Upper lobe of left lung (tissue), 6 donors: ENCODE results near the gene SPACA7. TPM values are rescaled to one million over a fixed set of nuclear protein-coding genes. Genes with fewer than 3 reads are reported as not detected.

ENCODE experiments used
- ATAC-seq, 2 donors: fragments of 200-7000 bp; cut with Tn5 transposase; one replicate each; pipeline ENCODE4 v1.9.1; 2022; ENCODE audit warnings: mild to moderate bottlenecking in 2 of 2, moderate library complexity in 2 of 2; ENCODE audit not compliant: low FRiP score in 2 of 2
- DNase-seq, 2 donors: peaks; one replicate each; pipeline ENCODE4 v3.0.0-alpha.2; 2019 to 2020
- H3K27ac ChIP-seq, 4 donors: fragments of 200-600 bp; sonication (generic); one replicate each; pipeline ENCODE4 v1.5.1; 2016 to 2019
- H3K27me3 ChIP-seq, 4 donors: fragments of 200-600 bp; sonication (generic); one replicate each; pipeline ENCODE4 v1.5.1; 2017 to 2019
- H3K36me3 ChIP-seq, 4 donors: fragments of 200-600 bp; sonication (generic); one replicate each; pipeline ENCODE4 v1.5.1; 2016 to 2019
- H3K4me1 ChIP-seq, 4 donors: fragments of 200-600 bp; sonication (generic); one replicate each; pipeline ENCODE4 v1.5.1; 2018 to 2019
- H3K4me3 ChIP-seq, 4 donors: fragments of 200-600 bp; sonication (generic); one replicate each; pipeline ENCODE4 v1.5.1; 2017 to 2019; ENCODE audit warnings: mild to moderate bottlenecking in 2 of 4, moderate library complexity in 1 of 4
- H3K9me3 ChIP-seq, 4 donors: fragments of 200-600 bp; sonication (generic); one replicate each; pipeline ENCODE4 v1.5.1; 2018 to 2019
- CTCF ChIP-seq, 6 experiments: fragments of 450-650 bp in 4 of 6; fragments of 200-600 bp in 2 of 6; sonication (generic) in 2 of 6; IDR thresholded peaks; one replicate each; pipeline ENCODE4 v1.5.1; 2016 to 2019; ENCODE audit warnings: antibody characterized with exemption in 6 of 6
- EP300 ChIP-seq, 4 donors: sonication (generic); formaldehyde crosslinking; IDR thresholded peaks; one replicate each; pipeline ENCODE4 v1.5.1; 2017; ENCODE audit warnings: antibody characterized with exemption in 4 of 4, control low read depth in 2 of 4
- POLR2A ChIP-seq, 4 donors: fragments of 450-650 bp; IDR thresholded peaks; one replicate each; pipeline ENCODE4 v1.5.1; 2016 to 2017; ENCODE audit warnings: antibody characterized with exemption in 4 of 4, mild to moderate bottlenecking in 2 of 4
- POLR2AphosphoS5 ChIP-seq, 2 donors: sonication (generic); formaldehyde crosslinking; IDR thresholded peaks; one replicate each; pipeline ENCODE4 v1.5.1; 2017; ENCODE audit warnings: antibody characterized with exemption in 2 of 2
- WGBS, 2 donors: methylation state at CpG; one replicate each; pipeline ENCODE4 v1.1.5; 2017 to 2018; 5-methylcytosine and 5-hydroxymethylcytosine counted together
- total RNA-seq, 6 donors: library from RNA; depleted of rRNA in 4 of 6; stranded (reverse); fragments of >200 nt in 4 of 6; gene quantifications; one replicate each; pipeline versions ENCODE4 v1.1.0 to v1.2.1, GENCODE V29; 2016 to 2021
- donor health status: DM: no; HTN: no; CAD: no; lungs with moderate emphysema.
- donor health status: DM: no; HTN: yes; CAD: no; lungs with severe emphysema.

The SPACA7 gene
- total RNA-seq, 6 donors from 2014 or later, result not detected

- H3K27me3 ChIP-seq, result peaks cover 0 to 8% (median 2%) of the 10 kb centered on the region in 4 donors
- peak in 1 of 2 donors; percentile 6 for ATAC-seq
- 70 to 77% methylated on average over 14 to 30 of the region's 50 CpGs for WGBS, 2 donors
Measured at GRCh38 chr13:112342841-112343361, 33.3 kb upstream of the SPACA7 start.

GRCh38 chr13:112343591-112343990 lies 32.6 kb upstream of the SPACA7 start:
- H3K27me3 ChIP-seq, result peaks cover 0 to 8% (median 3%) of the 10 kb centered on the region in 4 donors
- peaks cover 0 to 4% (median 0%) of the 10 kb centered on the region in 4 donors for H3K4me1 ChIP-seq
- H3K27ac ChIP-seq, result no peak overlapping the region
- H3K36me3 ChIP-seq, result no peaks in the 10 kb centered on the region
- no peak overlapping the region for H3K4me3 ChIP-seq
- ATAC-seq (no peak), DNase-seq (peak in 1 of 2 donors; percentile 57)
- 75 to 83% methylated on average over 15 to 25 of the region's 25 CpGs for WGBS, 2 donors
- H3K9me3 ChIP-seq, result no peaks in the 10 kb centered on the region
- TF ChIP-seq EP300 (IDR thresholded peaks at IDR 0.05), result no peak
- no peak for TF ChIP-seq CTCF (IDR thresholded peaks at IDR 0.05)
- no peak for TF ChIP-seq POLR2A (IDR thresholded peaks at IDR 0.05)
- TF ChIP-seq POLR2AphosphoS5 (IDR thresholded peaks at IDR 0.05), result no peak

More at GRCh38 chr13:112342841-112343361, 33.3 kb upstream of the SPACA7 start:
- no peak overlapping the region for H3K4me3 ChIP-seq
- TF ChIP-seq POLR2A (IDR thresholded peaks at IDR 0.05), result no peak
- TF ChIP-seq CTCF (IDR thresholded peaks at IDR 0.05), result no peak
- no peak for TF ChIP-seq EP300 (IDR thresholded peaks at IDR 0.05)
- peaks cover 0 to 4% (median 0%) of the 10 kb centered on the region in 4 donors for H3K4me1 ChIP-seq
- H3K36me3 ChIP-seq, result no peaks in the 10 kb centered on the region
- H3K27ac ChIP-seq, result no peak overlapping the region
- peaks cover 0 to under 1% (median 0%) of the 10 kb centered on the region in 4 donors for H3K9me3 ChIP-seq
- peak in 1 of 2 donors; percentile 76 for DNase-seq

GRCh38 chr13:112345826-112346172 lies 30.4 kb upstream of the SPACA7 start:
- H3K27ac ChIP-seq, result no peak overlapping the region
- no peak for ATAC-seq
- 54 to 63% methylated on average over 7 of the region's 7 CpGs for WGBS, 2 donors
- no peaks in the 10 kb centered on the region for H3K36me3 ChIP-seq
- TF ChIP-seq POLR2AphosphoS5 (IDR thresholded peaks at IDR 0.05), result no peak
- TF ChIP-seq CTCF (IDR thresholded peaks at IDR 0.05), result no peak
- H3K9me3 ChIP-seq, result no peaks in the 10 kb centered on the region
- DNase-seq, result peak in 1 of 2 donors; percentile 50
- H3K4me1 ChIP-seq, result peaks cover 0 to 4% (median 0%) of the 10 kb centered on the region in 4 donors
- H3K4me3 ChIP-seq, result no peak overlapping the region
- H3K27me3 ChIP-seq, result peaks cover 0 to 8% (median 3%) of the 10 kb centered on the region in 4 donors

- peaks cover 0 to 8% (median 3%) of the 10 kb centered on the region in 4 donors for H3K27me3 ChIP-seq
- H3K4me3 ChIP-seq, result no peak overlapping the region
- H3K36me3 ChIP-seq, result no peaks in the 10 kb centered on the region
- no peak for TF ChIP-seq EP300 (IDR thresholded peaks at IDR 0.05)
- TF ChIP-seq POLR2AphosphoS5 (IDR thresholded peaks at IDR 0.05), result no peak
- TF ChIP-seq POLR2A (IDR thresholded peaks at IDR 0.05), result no peak
- no peak for TF ChIP-seq CTCF (IDR thresholded peaks at IDR 0.05)
- no peak overlapping the region for H3K27ac ChIP-seq
- WGBS, 2 donors, result 19 to 31% methylated on average over 10 to 19 of the region's 22 CpGs
- peak in 1 of 2 donors; percentile 17 for ATAC-seq
- no peaks in the 10 kb centered on the region for H3K9me3 ChIP-seq
- H3K4me1 ChIP-seq, result peaks cover 0 to 4% (median 0%) of the 10 kb centered on the region in 4 donors
- peak in 1 of 2 donors; percentile 40 for DNase-seq
Measured at GRCh38 chr13:112346173-112346898, 29.8 kb upstream of the SPACA7 start.
